ENCODE results near the gene ATRN.
"Not testable (repeated sequence)": the region's sequence is repeated elsewhere in the genome, so short reads cannot be mapped to it uniquely, and the experiment has no call there.

ATRN gene

DNA sequence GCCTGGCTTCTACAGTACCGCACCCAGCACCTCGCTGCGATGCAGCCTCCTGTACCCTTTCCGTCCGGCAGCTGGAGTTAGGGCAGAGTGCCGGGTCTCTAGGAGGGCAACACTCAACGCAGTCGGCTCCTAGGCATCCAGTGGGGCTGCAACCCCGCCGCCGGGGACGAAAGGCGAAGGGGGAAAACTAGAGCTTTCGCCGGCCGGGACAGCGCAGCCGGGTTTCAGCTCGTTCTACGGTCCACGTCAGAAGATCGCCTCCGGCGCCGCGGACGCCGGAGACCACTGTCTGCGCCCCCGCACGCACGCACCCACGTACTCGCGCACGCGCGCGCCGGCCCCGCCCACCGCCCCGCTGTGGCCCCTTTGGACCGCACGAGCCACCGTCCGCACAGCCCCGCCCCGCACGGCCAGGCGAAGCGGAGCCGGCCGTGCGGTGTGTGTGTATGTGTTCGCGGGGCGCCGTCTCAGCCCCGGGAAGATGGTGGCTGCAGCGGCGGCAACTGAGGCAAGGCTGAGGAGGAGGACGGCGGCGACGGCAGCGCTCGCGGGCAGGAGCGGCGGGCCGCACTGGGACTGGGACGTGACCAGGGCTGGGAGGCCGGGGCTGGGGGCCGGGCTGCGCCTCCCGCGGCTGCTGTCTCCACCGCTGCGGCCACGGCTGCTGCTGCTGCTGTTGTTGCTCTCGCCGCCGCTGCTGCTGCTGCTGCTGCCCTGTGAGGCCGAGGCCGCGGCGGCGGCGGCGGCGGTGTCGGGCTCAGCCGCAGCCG is at the start of gene ATRN:
TSS of gene ATRN (plus strand) at position 392 of the 770 bp plus-strand sequence. CDS start at position 482, 90 bp downstream.
- peak; percentile 81 for DNase-seq (ENCODE audit: low spot score)

DNA sequence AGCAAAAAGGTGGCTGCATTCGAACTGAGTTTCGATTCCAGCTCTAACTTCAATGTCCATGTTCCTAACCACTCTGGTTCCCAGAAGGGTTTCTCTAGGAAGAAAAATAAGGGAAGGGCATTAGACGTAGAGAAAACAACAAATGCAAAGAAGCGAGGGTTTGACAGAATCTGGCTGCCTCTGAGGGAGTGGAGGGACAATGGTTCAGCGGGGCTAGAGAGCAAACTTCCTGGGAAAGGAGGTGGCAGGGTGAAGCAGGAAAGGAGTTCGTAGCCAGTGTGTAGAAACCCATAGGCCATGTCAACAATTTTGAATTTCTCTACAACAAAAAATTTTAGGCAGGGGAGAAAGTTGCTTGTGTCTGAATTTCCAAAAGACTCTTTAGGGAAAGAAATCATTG is 48.8 kb upstream of the ATRN start:
- DNase-seq (ENCODE audit: low spot score), result no peak

DNA sequence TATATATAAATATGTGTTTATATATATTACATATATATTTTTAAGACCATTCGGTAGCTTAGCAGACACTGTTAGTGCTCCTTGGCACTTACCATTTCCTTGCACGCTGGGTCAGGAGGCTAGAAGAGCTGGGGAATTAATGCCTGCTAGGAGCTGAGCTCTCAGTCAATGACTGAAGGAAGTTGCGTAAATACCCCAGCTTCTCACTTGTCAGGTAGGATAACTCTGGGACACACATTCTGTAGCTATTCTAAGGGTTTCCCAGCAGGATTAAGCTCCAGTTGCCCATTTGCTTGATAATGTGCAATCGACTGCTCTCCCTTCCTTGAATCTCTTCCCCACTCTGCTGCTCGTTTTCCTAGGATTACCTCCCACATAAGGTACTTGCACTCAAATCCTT is 47.7 kb upstream of the ATRN start:
- no peak for DNase-seq (ENCODE audit: low spot score)

DNA sequence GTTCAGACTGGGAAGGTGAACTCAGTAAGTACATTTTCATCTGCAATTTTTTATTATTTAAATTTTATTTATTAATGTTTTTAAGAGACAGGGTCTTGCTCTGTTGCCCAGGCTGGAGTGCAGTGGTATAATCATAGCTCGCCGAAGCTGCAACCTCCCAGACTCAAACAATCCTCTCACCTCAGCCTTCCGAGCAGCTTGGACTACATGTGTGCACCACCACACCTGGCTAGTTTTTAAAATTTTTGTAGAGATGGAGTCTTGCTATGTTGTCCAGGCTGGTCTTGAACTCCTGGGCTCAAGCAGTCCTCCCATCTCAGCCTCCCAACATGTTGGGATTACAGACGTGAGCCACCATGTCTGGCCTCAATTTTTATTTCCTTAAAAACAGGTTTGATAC is 44.1 kb upstream of the ATRN start:
- not testable (repeated sequence) for DNase-seq (ENCODE audit: low spot score)

DNA sequence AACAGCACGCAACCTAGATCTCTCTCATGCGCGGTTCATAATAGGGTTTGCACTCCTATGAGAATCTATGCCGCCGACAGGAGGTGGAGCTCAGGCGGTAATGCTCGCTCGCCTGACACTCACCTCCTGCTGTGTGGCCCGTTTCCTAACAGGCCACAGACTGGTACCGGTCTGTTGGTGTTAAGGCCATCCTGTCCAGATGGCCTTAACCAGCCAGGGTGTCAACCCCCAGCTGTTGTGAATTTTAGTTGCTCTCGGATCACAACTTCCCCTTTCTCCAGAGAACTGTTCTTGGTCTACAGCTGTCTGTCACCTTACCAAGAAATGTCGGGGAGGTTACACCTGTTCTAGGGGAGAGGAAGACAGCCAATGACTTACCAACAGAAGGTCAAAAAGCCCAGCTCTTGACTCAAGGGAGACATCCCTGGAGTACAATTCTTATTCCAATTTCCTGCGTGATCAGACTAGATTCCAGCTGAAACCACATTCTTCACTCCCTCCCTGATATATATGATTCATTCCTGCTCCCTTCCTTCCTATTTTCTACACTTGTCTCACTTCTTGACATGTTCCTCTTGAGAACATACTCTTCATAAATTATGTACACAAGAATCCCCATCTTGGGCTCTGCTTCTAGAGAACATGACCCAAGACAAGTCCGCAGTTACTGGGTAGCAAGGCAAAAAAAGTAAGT is 40.3 kb upstream of the ATRN start:
- no peak for DNase-seq (ENCODE audit: low spot score)

DNA sequence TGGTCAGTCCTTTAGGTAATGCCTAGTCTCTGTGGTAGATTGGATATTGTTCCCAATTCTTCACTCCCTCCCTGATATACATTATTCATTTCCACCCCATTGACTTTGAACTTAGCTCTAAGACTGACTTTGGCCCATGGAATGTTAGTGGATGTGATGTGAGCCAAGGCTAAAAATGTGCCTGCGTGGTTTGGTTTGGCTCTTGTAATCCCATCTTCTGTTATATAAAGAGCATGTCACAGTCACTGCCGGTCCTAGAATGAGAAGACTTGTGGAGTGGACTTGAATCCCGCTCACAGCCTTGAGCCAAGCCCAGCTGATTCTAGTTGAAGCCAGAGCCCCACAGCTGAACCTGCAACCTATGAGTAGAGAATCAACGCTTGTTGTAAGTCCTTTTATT is 39.7 kb upstream of the ATRN start:
- no peak for DNase-seq (ENCODE audit: low spot score)

DNA sequence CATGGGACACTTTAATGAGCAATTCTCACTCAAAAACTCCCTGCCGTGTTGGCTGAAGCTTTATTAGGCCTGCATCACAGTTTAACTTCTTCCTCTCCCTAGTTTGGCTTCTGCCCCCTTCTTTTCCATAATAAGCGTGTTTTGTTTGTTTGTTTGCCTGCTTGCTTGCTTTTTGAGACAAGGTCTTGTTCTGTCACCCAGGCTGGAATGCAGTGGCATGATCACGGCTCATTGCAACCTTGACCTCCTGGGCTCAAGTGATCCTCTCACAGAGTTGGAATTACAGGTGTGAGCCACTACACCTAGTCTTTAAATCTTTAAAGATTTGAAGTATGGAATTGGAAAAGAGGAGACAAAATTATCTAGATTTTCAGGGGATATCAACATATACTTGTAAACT is 38.0 kb upstream of the ATRN start:
- DNase-seq (ENCODE audit: low spot score), result no peak

DNA sequence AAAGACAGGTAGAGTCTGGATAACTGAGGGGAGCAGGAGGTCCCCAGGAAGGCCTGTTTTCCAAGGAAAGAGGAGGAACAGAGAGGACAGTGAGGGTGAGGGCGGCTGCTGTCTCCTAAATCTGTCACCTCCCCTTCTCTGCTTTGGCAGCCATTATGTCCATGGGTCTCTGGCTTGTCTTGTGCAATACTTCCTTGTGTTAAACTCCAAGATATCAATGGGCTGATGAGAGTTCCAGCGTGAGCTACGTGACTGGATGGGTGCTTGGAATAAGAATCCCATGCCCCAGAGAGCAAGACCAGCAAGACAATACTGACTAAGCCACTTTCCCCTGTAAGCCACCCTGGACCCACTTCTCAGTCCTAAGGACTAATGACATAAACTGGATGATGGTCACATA is 37.1 kb upstream of the ATRN start:
- DNase-seq (ENCODE audit: low spot score), result no peak

DNA sequence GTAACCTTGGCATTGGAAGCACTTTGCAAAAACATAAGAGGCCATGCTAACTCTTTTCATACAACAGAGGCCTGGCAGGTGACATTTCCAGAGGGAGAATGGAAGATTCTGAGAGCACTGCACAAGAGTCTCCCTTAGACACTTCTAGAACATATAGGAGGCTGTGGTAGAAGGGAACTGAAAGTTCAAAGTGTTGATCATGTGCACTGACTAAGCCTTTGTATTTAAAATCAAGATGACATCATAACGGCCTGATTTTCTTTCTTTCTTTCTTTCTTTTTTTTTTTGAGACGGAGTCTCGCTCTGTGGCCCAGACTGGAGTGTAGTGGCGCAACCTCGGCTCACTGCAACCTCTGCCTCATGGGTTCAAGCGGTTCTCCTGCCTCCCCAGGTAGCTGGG is 36.6 kb upstream of the ATRN start:
- no peak for DNase-seq (ENCODE audit: low spot score)

DNA sequence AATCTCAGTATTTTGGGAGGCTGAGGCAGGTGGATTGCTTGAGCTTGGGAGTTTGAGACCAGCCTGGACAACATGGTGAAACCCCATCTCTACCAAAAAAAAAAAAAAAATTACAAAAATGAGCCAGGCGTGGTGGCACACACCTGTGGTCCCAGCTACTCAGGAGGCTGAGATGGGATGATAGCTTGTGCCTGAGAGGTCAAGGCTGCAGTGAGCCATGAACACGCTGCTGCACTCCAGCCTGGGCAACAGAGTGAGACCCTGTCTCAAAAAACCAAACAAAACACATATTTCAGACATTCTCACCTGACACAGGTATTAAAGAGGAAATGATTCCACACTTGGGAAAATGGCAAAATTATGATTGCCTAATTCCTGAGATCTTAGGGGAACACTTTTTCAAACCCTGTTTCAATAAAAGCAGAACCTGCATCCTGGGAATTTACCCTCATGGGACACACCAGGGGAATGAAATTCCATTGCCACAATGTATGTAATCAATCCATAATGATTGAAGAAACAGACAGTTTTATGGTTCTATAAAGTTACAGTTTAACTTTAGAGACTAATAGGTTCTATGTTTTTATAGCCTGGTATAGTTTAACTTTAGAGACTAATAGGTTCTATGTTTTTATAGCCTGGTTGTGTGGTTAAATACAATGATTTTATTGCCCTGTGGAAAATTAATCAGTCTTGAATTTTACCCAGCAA is 33.8 kb upstream of the ATRN start:
- DNase-seq (ENCODE audit: low spot score), result no peak

DNA sequence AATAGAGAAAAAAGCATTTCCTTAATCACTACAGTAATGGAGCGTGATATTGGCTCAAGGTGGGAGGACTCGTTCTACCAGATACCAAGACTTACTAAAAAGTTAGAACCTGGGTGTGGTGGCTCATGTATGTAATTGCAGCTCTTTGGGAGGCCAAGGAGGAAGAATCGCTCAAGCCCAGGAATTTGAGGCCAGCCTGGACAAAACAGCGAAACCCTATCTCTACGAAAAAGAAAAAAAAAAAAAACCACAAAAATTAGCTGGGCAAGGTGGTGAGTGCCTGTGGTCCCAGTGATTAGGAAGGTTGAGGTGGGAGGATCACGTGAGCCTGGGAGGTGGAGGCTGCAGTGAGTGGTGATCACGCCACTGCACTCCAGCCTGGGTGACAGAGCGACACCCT is 24.0 kb upstream of the ATRN start:
- DNase-seq (ENCODE audit: low spot score), result peak; percentile 22

DNA sequence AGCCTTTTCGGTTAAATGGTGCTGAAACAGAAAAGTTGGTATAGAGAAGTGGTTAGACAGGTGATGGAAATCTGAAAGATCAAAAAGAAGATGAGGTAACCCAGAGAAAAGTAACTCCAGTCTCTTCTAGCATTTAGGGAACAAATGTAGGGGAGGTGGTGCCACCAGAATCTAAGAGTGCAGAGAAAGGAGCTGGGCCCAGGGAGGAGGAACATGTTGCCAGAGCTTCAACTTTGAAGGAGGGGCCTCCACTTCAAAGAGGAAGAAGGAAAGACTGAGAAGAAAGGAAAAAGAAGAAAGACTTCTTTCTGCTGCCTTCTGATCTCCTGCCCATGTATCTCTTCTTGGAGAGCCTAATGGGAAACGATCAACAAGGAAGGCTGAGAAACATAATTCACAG is 23.5 kb upstream of the ATRN start:
- DNase-seq (ENCODE audit: low spot score), result no peak

DNA sequence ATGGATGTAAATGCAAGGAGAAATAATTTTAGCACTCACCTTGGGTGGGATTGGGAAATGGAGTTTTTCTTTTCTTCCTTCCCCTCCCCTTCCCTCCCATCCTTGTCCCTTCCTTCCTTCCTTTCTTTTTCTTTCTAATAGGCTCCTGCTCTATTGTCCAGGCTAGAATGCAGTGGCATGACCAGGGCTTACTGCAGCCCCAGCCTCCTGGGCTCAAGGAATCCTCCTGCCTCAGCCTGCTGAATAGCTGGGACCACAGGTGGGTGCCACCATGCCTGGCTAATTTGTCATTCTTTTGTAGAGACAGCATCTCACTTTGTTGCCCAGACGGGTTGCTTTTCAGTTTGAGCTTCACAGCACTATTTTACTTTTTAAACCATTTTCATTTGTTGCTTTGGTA is 21.5 kb upstream of the ATRN start:
- no peak for DNase-seq (ENCODE audit: low spot score)

DNA sequence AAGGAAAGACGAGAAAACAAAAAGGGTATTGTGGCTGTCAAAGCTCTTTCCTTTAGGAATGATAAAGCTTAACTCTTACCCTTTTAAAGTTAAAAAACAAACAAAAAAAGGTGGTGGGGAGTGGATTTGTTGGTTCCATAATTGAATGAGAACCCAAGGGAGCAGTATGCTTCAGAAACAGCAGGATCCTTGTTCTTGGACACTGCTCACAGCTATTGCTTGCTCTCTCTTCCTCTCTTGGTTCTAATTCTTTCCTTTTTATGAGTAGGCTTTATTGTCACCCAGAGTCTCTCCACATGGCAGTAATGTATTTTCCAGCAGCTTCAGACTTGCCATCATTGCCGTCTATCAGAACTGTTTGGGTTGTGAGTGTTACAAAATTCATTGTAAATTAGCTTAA is 18.7 kb upstream of the ATRN start:
- DNase-seq (ENCODE audit: low spot score), result no peak

DNA sequence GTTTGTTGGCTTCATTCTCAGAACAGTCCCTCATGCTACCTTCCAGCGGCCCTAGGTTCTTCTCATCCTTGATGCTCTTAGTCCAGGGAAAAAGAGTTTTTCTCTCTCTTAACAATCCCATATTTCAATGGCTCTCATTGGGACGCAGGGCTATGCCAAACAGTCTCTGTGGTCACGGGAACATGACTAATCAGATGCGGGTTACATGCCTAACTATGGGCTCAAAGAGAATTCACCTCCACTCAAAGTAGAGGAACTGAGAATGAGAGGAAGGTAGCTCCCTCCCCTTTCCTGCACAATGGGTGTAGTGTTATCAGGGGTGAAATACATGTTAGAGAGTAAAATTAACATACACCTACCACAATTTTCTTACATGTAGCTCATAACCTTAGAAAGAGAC is 18.1 kb upstream of the ATRN start:
- DNase-seq (ENCODE audit: low spot score), result no peak

DNA sequence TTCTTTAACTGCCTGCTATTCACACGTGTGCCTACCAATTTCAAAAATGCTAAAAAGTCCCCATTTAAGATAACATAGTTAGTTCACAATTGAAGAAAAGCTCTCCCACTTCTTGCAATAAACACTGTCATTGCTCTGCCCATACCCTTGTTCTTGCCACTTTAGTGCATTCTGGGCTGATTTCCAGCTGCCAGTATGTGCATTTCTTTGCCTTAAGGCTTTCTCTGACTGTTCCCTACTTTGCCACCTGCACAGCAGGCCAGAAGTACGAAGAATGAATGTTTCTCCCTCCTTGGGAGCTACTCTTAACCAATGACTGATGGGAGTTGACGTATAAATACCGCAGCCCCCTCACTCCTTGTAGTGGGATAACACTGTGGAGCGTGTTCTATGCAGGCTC is 16.0 kb upstream of the ATRN start:
- no peak for DNase-seq (ENCODE audit: low spot score)

DNA sequence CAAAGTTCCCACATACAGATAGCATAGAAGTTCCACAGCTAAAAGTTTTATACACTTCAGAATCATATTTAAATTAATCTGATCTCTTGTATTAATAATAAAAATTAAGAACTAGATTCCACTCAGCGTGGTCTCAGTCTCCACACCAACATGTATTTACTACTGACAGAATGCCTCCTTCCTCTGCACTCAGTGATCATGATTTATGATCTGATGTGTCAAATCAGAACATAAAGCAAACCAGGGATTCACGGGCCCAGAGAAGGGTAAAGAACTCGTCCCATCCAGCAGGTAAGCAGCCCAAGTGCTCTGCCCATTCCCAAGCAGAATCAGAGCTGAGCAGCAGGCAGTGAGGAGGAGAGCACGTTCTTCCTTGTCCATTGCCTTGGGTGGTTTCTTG is 14.2 kb upstream of the ATRN start:
- DNase-seq (ENCODE audit: low spot score), result no peak

DNA sequence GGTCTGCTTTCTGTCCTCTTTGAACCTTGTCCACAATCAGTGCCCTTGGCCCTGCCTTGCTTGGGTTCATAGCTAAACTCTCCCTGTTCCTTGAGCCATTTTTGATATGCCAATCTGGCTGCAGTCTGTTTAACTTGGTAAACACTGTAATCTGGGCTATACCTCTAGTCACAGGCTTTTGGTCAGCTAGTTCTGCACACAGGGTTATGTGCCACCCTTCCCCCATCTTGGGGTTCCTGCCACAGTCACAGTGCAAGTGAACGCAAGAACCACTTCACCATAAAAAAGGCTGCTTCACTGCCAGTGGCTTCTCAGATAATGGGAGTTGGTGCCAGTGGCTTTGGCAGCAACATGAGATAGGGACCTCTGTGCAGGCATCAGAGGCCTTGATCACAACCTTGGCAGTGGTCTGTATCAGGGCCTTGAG is 10.9 kb upstream of the ATRN start:
- DNase-seq (ENCODE audit: low spot score), result peak; percentile 9

DNA sequence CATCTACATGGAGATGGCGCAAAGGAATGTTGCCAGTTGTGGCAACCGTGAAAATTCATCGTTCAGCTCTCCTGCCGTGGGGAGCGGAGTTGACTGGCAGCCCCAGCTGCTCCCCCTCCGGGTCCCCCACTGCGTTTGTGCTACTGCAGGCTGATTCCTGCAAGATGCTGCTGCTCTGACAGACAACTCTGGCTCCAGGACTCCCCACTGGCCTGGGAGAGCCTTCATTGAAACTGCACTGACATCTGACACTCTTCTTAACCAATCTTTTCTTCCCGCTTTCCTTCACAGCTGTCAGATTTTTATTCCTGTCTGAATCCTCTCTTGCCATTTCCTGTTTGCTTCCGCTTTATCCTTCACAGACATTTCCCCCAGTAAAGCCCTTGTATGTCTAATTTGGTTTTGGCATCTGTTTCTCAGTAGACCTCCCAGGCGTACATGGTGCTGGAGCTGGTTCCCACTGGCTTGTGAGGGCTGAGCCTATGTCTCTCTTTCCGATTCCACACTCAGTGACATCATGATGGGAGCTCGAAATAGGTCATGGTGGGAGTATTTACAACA is 9.5 kb upstream of the ATRN start:
- DNase-seq (ENCODE audit: low spot score), result no peak

DNA sequence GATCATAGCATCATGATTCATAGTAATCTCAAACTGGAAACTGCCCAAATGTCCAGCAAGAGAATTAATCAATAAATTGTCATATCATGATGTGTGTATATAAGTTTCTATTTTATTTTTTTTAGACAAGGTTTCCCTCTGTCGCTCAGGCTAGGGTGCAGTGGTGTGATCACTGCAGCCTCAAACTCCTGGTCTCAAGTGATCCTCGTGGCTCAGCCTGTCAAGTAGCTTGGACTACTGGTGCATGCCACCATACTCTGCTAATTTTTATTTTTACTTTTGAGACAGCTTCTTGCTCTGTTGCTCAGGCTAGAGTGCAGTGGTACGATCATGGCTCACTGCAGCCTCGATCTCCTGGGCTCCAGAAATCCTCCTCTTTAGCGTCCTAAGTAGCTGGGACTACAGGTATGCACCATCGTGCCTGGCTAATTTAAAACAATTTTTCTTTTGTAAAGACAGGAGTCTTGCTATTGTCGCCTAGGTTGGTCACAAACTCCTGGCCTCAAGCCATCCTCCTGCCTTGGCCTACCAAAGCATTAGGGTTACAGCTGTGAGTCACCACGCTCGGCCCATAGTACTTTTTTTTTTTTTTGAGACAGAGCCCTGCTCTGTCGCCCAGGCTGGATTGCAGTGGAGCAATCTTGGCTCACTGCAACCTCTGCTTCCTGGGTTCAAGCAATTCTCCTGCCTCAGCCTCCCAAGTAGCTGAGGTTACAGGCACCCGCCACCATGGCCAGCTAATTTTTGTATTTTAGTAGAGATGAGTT is 8.7 kb upstream of the ATRN start:
- no peak for DNase-seq (ENCODE audit: low spot score)

DNA sequence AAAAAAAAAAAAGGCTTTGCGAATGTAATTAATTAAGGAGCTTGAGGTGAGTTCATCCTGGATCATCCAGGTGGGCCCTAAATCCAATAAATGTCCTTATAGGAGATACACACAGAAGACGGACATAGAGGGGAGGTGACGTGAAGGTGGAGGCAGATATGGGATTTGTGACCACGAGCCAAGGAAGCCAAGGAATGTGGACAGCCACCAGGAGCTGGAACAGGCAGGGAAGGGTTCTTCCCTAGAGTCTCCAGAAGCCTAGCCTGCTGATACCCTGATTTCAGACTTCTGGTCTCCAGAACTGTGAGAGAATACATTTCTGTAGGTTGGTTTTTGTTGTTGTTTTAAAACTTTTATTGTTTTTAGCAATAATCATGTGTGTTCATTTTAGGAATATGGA is 6.7 kb upstream of the ATRN start:
- no peak for DNase-seq (ENCODE audit: low spot score)

DNA sequence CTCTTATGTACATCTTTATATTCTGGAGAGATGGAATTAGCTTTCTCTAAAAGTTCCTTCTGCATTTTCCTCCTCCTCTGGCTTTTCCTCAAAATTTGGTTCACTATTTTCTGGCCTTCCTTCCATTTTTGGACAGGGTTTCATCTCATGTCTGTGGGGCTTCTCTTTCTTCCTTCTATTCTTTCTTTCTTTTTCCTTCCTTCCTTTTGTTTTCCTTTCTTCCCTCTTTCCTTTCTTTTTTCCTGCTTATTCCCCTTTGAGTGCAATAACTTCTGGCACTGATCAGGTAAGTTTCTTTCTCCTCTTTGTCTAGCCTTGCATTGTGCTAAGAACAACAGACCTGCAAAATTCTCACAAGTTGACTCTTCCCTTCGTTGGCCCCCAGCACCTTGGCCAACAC is 5.5 kb upstream of the ATRN start:
- DNase-seq (ENCODE audit: low spot score), result no peak
